ENCODE data around the gene STRIP1.

STRIP1 gene

GRCh38 chr1:110034451-110035235, at the start of gene STRIP1:
TSS of gene STRIP1 (plus strand) at chr1:110034624. CDS start at chr1:110034638, 14 bp downstream.
- H3K27ac Mint-ChIP-seq = peak within 1 kb of the TSS; percentile 94 to 96
- peak; percentile 95 for ATAC-seq
- H3K4me1 Mint-ChIP-seq = peaks cover 56% of the 10 kb centered on the region

GRCh38 chr1:109985247-109986053, 49.0 kb upstream of the STRIP1 start:
- peak overlapping the region; percentile 98 to 100 for H3K27ac Mint-ChIP-seq
- no peaks in the 10 kb centered on the region for H3K27me3 Mint-ChIP-seq
- H3K4me1 Mint-ChIP-seq = peaks cover 49% of the 10 kb centered on the region
- H3K4me3 Mint-ChIP-seq = peak overlapping the region; percentile 98 to 99
- DNase-seq (no peak), ATAC-seq (no peak)
- H3K9me3 Mint-ChIP-seq = no peaks in the 10 kb centered on the region

More at GRCh38 chr1:110034451-110035235, at the start of gene STRIP1:
- peak within 1 kb of the TSS; percentile 89 to 96 for H3K4me3 Mint-ChIP-seq
- DNase-seq = peak; percentile 88 to 94
- H3K9me3 Mint-ChIP-seq = no peaks in the 10 kb centered on the region
- H3K27me3 Mint-ChIP-seq = no peaks in the 10 kb centered on the region

- Mint-ChIP-seq H3K27ac (peak overlapping the region in 1 of 2 donors; percentile 98), H3K4me3 (peak overlapping the region; percentile 98 to 99), H3K4me1 (peaks cover 54% of the 10 kb centered on the region), H3K9me3 (no peaks in the 10 kb centered on the region), H3K27me3 (no peaks in the 10 kb centered on the region)
- ATAC-seq = no peak
- DNase-seq = no peak
Observed at GRCh38 chr1:109986054-109986444, 48.4 kb upstream of the STRIP1 start.

- no peak overlapping the region for H3K4me3 Mint-ChIP-seq
- H3K4me1 Mint-ChIP-seq = peaks cover 68% of the 10 kb centered on the region
- no peaks in the 10 kb centered on the region for H3K27me3 Mint-ChIP-seq
- no peak for ATAC-seq
- H3K9me3 Mint-ChIP-seq = no peaks in the 10 kb centered on the region
- no peak overlapping the region for H3K27ac Mint-ChIP-seq
- DNase-seq = no peak
Observed at GRCh38 chr1:109988349-109988914, 46.0 kb upstream of the STRIP1 start.

GRCh38 chr1:109989506-109990301, 44.7 kb upstream of the STRIP1 start:
- ATAC-seq = no peak
- no peak for DNase-seq
- H3K4me3 Mint-ChIP-seq = no peak overlapping the region
- H3K4me1 Mint-ChIP-seq = peaks cover 64% of the 10 kb centered on the region
- peak overlapping the region in 1 of 2 donors; percentile 42 for H3K27ac Mint-ChIP-seq
- no peaks in the 10 kb centered on the region for H3K9me3 Mint-ChIP-seq
- no peaks in the 10 kb centered on the region for H3K27me3 Mint-ChIP-seq

GRCh38 chr1:109990302-109990653, 44.1 kb upstream of the STRIP1 start:
- no peaks in the 10 kb centered on the region for H3K9me3 Mint-ChIP-seq
- H3K27ac Mint-ChIP-seq = no peak overlapping the region
- ATAC-seq (no peak), DNase-seq (no peak)
- peaks cover 63% of the 10 kb centered on the region for H3K4me1 Mint-ChIP-seq
- H3K4me3 Mint-ChIP-seq = no peak overlapping the region
- H3K27me3 Mint-ChIP-seq = no peaks in the 10 kb centered on the region

GRCh38 chr1:109991400-109991925, 43.0 kb upstream of the STRIP1 start:
- ATAC-seq (no peak), DNase-seq (no peak)
- H3K27ac Mint-ChIP-seq = peak overlapping the region; percentile 30 to 48
- H3K27me3 Mint-ChIP-seq = no peaks in the 10 kb centered on the region
- no peaks in the 10 kb centered on the region for H3K9me3 Mint-ChIP-seq
- H3K4me1 Mint-ChIP-seq = peaks cover 51% of the 10 kb centered on the region
- H3K4me3 Mint-ChIP-seq = no peak overlapping the region

GRCh38 chr1:109993885-109994284, 40.5 kb upstream of the STRIP1 start:
- Mint-ChIP-seq H3K9me3 (no peaks in the 10 kb centered on the region), H3K4me1 (peaks cover 29% of the 10 kb centered on the region), H3K27ac (no peak overlapping the region), H3K27me3 (no peaks in the 10 kb centered on the region), H3K4me3 (no peak overlapping the region)
- DNase-seq (no peak), ATAC-seq (no peak)

GRCh38 chr1:109994654-109995053, 39.8 kb upstream of the STRIP1 start:
- no peaks in the 10 kb centered on the region for H3K9me3 Mint-ChIP-seq
- H3K4me3 Mint-ChIP-seq = no peak overlapping the region
- no peak for ATAC-seq
- no peak overlapping the region for H3K27ac Mint-ChIP-seq
- DNase-seq = no peak
- peaks cover 25% of the 10 kb centered on the region for H3K4me1 Mint-ChIP-seq
- H3K27me3 Mint-ChIP-seq = no peaks in the 10 kb centered on the region

- Mint-ChIP-seq H3K9me3 (no peaks in the 10 kb centered on the region), H3K4me3 (no peak overlapping the region), H3K4me1 (peaks cover 19% of the 10 kb centered on the region), H3K27me3 (no peaks in the 10 kb centered on the region), H3K27ac (no peak overlapping the region)
- ATAC-seq (no peak), DNase-seq (no peak)
Observed at GRCh38 chr1:109995536-109995935, 38.9 kb upstream of the STRIP1 start.

GRCh38 chr1:109996476-109996875, 37.9 kb upstream of the STRIP1 start:
- no peak overlapping the region for H3K27ac Mint-ChIP-seq
- DNase-seq = no peak
- peaks cover 10% of the 10 kb centered on the region for H3K4me1 Mint-ChIP-seq

GRCh38 chr1:109997204-109997866, 37.1 kb upstream of the STRIP1 start:
- peaks cover 1% of the 10 kb centered on the region for H3K4me1 Mint-ChIP-seq
- DNase-seq = no peak
- H3K4me3 Mint-ChIP-seq = no peak overlapping the region
- no peaks in the 10 kb centered on the region for H3K27me3 Mint-ChIP-seq
- H3K9me3 Mint-ChIP-seq = no peaks in the 10 kb centered on the region
- no peak for ATAC-seq
- H3K27ac Mint-ChIP-seq = no peak overlapping the region

More at GRCh38 chr1:109996476-109996875, 37.9 kb upstream of the STRIP1 start:
- no peaks in the 10 kb centered on the region for H3K9me3 Mint-ChIP-seq
- H3K4me3 Mint-ChIP-seq = no peak overlapping the region
- ATAC-seq = no peak
- H3K27me3 Mint-ChIP-seq = no peaks in the 10 kb centered on the region

GRCh38 chr1:109997867-109998229, 36.6 kb upstream of the STRIP1 start:
- no peak overlapping the region for H3K27ac Mint-ChIP-seq
- H3K9me3 Mint-ChIP-seq = no peaks in the 10 kb centered on the region
- ATAC-seq (no peak), DNase-seq (no peak)
- H3K27me3 Mint-ChIP-seq = no peaks in the 10 kb centered on the region
- no peak overlapping the region for H3K4me3 Mint-ChIP-seq
- peaks cover 4% of the 10 kb centered on the region for H3K4me1 Mint-ChIP-seq

- H3K4me3 Mint-ChIP-seq = no peak overlapping the region
- peaks cover 25% of the 10 kb centered on the region for H3K4me1 Mint-ChIP-seq
- no peaks in the 10 kb centered on the region for H3K27me3 Mint-ChIP-seq
Observed at GRCh38 chr1:110002695-110003094, 31.7 kb upstream of the STRIP1 start.

More at GRCh38 chr1:110002695-110003094, 31.7 kb upstream of the STRIP1 start:
- no peaks in the 10 kb centered on the region for H3K9me3 Mint-ChIP-seq
- no peak for ATAC-seq
- no peak overlapping the region for H3K27ac Mint-ChIP-seq
- DNase-seq = no peak

Data from stimulated activated naive CD8-positive, alpha-beta T cell treated with anti-CD3 and anti-CD28 coated beads, Interleukin-15, amount 100 ng/mL, for 72 hours (primary cell).